Right atrium auricular region (tissue), 2 donors: Measurements from ENCODE around the gene SSC4D. TPM values are rescaled to one million over a fixed set of nuclear protein-coding genes. Genes with fewer than 3 reads are reported as not detected.

Experiments
- DNase-seq: peaks from one replicate; pipeline ENCODE4 v3.0.0-alpha.2; 2019; ENCODE audit warnings: low spot score
- H3K27ac ChIP-seq, 2 donors: fragments of 200-600 bp; sonication (generic); 1 replicate in 1 of 2; 2 replicates in 1 of 2; pipeline ENCODE4 v1.5.1; 2016 to 2019
- H3K27me3 ChIP-seq, 2 donors: fragments of 200-600 bp; sonication (generic); one replicate each; pipeline versions ENCODE4 v1.5.1 to v1.6.0; 2017 to 2019
- H3K36me3 ChIP-seq: fragments of 200-600 bp; sonication (generic); one replicate; pipeline ENCODE4 v1.5.1; 2016
- H3K4me1 ChIP-seq, 2 donors: fragments of 200-600 bp; sonication (generic); one replicate each; pipeline versions ENCODE4 v1.5.1 to v1.6.0; 2017 to 2019
- H3K4me3 ChIP-seq, 2 donors: fragments of 200-600 bp; sonication (generic); 1 replicate in 1 of 2; 2 replicates in 1 of 2; pipeline ENCODE4 v1.5.1; 2017 to 2019; ENCODE audit warnings: mild to moderate bottlenecking in 1 of 2, moderate library complexity in 1 of 2
- H3K9me3 ChIP-seq, 2 donors: fragments of 200-600 bp; sonication (generic); one replicate each; pipeline ENCODE4 v1.5.1; 2019
- CTCF ChIP-seq, 2 donors: fragments of 200-600 bp; sonication (generic); IDR thresholded peaks; one replicate each; pipeline ENCODE4 v1.5.1; 2019; ENCODE audit warnings: antibody characterized with exemption in 2 of 2
- total RNA-seq, 2 donors: library from RNA; depleted of rRNA; stranded (reverse); fragments of >200 nt; gene quantifications; one replicate each; pipeline ENCODE4 v1.1.0, GENCODE V29; 2016

SSC4D gene
- total RNA-seq, 2 donors from 2014 or later: 0.35 to 0.37 TPM

DNA sequence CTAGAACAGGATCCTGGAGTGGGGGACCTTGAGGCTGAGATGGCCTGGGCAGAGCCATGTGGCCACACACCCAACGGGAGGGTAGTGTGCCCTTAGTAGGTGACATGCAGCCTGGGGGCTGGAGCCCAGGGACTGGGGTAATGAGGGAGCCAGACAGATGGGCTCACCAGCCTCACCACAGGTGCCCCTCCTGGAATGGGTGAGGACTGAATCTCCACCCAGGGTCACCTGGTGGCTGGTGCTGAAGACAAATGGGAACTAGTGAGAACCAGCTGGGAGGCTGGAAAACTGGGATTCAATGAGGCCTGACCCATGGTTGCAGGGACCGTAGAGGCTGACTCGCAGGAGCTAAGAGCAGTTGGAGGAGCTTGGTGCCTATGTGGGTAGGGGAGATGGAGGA, 21.3 kb upstream of the SSC4D start:
- Histone ChIP-seq H3K9me3 (no peaks in the 10 kb centered on the region), H3K27me3 (no peaks in the 10 kb centered on the region), H3K27ac (no peak overlapping the region), H3K4me3 (no peak overlapping the region), H3K4me1 (no peaks in the 10 kb centered on the region), H3K36me3 (no peaks in the 10 kb centered on the region)
- no peak for DNase-seq
- no peak for TF ChIP-seq CTCF (IDR thresholded peaks at IDR 0.05)

GRCh38 chr7:76430211-76430610, 20.7 kb upstream of the SSC4D start:
- no peak overlapping the region for H3K27ac ChIP-seq
- no peaks in the 10 kb centered on the region for H3K9me3 ChIP-seq
- no peaks in the 10 kb centered on the region for H3K4me1 ChIP-seq
- H3K27me3 ChIP-seq: no peaks in the 10 kb centered on the region
- H3K4me3 ChIP-seq: no peak overlapping the region
- DNase-seq: no peak
- no peak for TF ChIP-seq CTCF (IDR thresholded peaks at IDR 0.05)
- no peaks in the 10 kb centered on the region for H3K36me3 ChIP-seq

GRCh38 chr7:76428868-76429805, 19.6 kb upstream of the SSC4D start:
- Histone ChIP-seq H3K9me3 (no peaks in the 10 kb centered on the region), H3K4me1 (no peaks in the 10 kb centered on the region), H3K36me3 (no peaks in the 10 kb centered on the region), H3K27me3 (no peaks in the 10 kb centered on the region), H3K4me3 (no peak overlapping the region), H3K27ac (no peak overlapping the region)
- TF ChIP-seq CTCF (IDR thresholded peaks at IDR 0.05): no peak
- DNase-seq: no peak

- H3K9me3 ChIP-seq: no peaks in the 10 kb centered on the region
- DNase-seq: no peak
- H3K27me3 ChIP-seq: no peaks in the 10 kb centered on the region
- no peak for TF ChIP-seq CTCF (IDR thresholded peaks at IDR 0.05)
- H3K27ac ChIP-seq: no peak overlapping the region
- no peaks in the 10 kb centered on the region for H3K4me1 ChIP-seq
- H3K36me3 ChIP-seq: no peaks in the 10 kb centered on the region
- no peak overlapping the region for H3K4me3 ChIP-seq
Measured at GRCh38 chr7:76428149-76428823, 18.8 kb upstream of the SSC4D start.

- no peaks in the 10 kb centered on the region for H3K27me3 ChIP-seq
- TF ChIP-seq CTCF (IDR thresholded peaks at IDR 0.05): no peak
- no peaks in the 10 kb centered on the region for H3K9me3 ChIP-seq
- H3K4me3 ChIP-seq: no peak overlapping the region
- no peaks in the 10 kb centered on the region for H3K4me1 ChIP-seq
- H3K36me3 ChIP-seq: no peaks in the 10 kb centered on the region
- H3K27ac ChIP-seq: no peak overlapping the region
- no peak for DNase-seq
Measured at GRCh38 chr7:76427635-76428034, 18.1 kb upstream of the SSC4D start.
